K562 (cell line): Measurements from ENCODE around the gene TRIM69. TPM values are rescaled to one million over a fixed set of nuclear protein-coding genes. Genes with fewer than 3 reads are reported as not detected.
A peak's percentile ranks its signal among the peaks of the same experiment; 100 is the strongest.

Experiments used
- BCL6 ChIP-seq: fragments of 250-450 bp; sonication (Bioruptor Pico); IDR thresholded peaks from 2 replicates; pipeline ENCODE4 v1.4.0; 2020
- BHLHE40 ChIP-seq: IDR thresholded peaks from 2 replicates; pipeline ENCODE4 v1.6.1; 2011; ENCODE audit warnings: low read length, improper control_type of control experiment
- CREBBP ChIP-seq: IDR thresholded peaks from one replicate; pipeline ENCODE4 v1.6.1; 2012; ENCODE audit warnings: low read depth, mild to moderate bottlenecking, control low read depth, inconsistent platforms, low read length
- EP300 ChIP-seq: IDR thresholded peaks from 2 replicates; pipeline ENCODE4 v1.6.1; 2012; ENCODE audit warnings: low read length, improper control_type of control experiment
- HOXB6 ChIP-seq: fragments of 250-450 bp; sonication (Bioruptor Pico); IDR thresholded peaks from 2 replicates; pipeline ENCODE4 v1.5.1; 2022; ENCODE audit warnings: mild to moderate bottlenecking, borderline replicate concordance
- MED1 ChIP-seq: sonication (generic); formaldehyde crosslinking; IDR thresholded peaks from 2 replicates; pipeline ENCODE4 v1.8.1; 2023; ENCODE audit warnings: missing genetic modification reagents, borderline replicate concordance
- MTA2 ChIP-seq: fragments of 450-650 bp; IDR thresholded peaks from 2 replicates; pipeline ENCODE4 v1.6.1; 2016; ENCODE audit warnings: low read depth
- POLR2B ChIP-seq: fragments of 450-650 bp; IDR thresholded peaks from 2 replicates; pipeline ENCODE4 v1.6.1; 2018; ENCODE audit warnings: low read depth; ENCODE audit not compliant: partially characterized antibody
- SMAD2 ChIP-seq: fragments of 150-350 bp; IDR thresholded peaks from 2 replicates; pipeline ENCODE4 v1.6.1; 2014; ENCODE audit warnings: low read depth, mild to moderate bottlenecking, low read length
- SMARCE1 ChIP-seq: fragments of 450-650 bp; IDR thresholded peaks from 2 replicates; pipeline ENCODE4 v1.7.1; 2016; ENCODE audit warnings: mild to moderate bottlenecking
- ZNF431 ChIP-seq: sonication (generic); formaldehyde crosslinking; IDR thresholded peaks from 2 replicates; pipeline ENCODE4 v1.8.0; 2022; ENCODE audit warnings: mild to moderate bottlenecking, missing genetic modification reagents
- polyA plus RNA-seq, 8 experiments: library from polyadenylated mRNA; depleted of rRNA in 4 of 8; stranded (reverse) in 5 of 8; unstranded in 3 of 8; fragments of >200 nt; fragmentation: Nextera tagmentation in 2 of 8; fragmentation: Illumina TruSeq in 1 of 8; extraction: Ambion mirVana in 2 of 8; extraction: Trizol in 1 of 8; gene quantifications; 2 replicates each; pipeline versions ENCODE4 v1.2.1 to v1.2.3, GENCODE V29; 2011 to 2014; ENCODE audit warnings: inconsistent platforms in 1 of 8, missing spikeins in 1 of 8
- total RNA-seq, 7 experiments: library from RNA; depleted of rRNA in 6 of 7; stranded (reverse); fragments of >200 nt in 6 of 7; fragmentation: Illumina TruSeq in 2 of 7; extraction: Trizol in 2 of 7; gene quantifications; 2 replicates each; pipeline versions ENCODE4 v1.2.1 to v1.2.3, GENCODE V29; 2011 to 2021; ENCODE audit warnings: low replicate concordance in 1 of 7
- TF ChIP-seq, protein P1 (sequence below): fragments of 450-650 bp; IDR thresholded peaks from 2 replicates; pipeline ENCODE4 v1.6.1; 2017; ENCODE audit warnings: antibody characterized with exemption, mild to moderate bottlenecking
- TF ChIP-seq, protein P2 (sequence below): fragments of 450-650 bp; IDR thresholded peaks from 2 replicates; pipeline ENCODE4 v1.7.0; 2016; ENCODE audit warnings: borderline replicate concordance
- TF ChIP-seq, protein P3 (sequence below): fragments of 450-650 bp; IDR thresholded peaks from 2 replicates; pipeline ENCODE4 v1.6.1; 2016
- TF ChIP-seq, protein P4 (sequence below): sonication (generic); formaldehyde crosslinking; IDR thresholded peaks from 2 replicates; pipeline ENCODE4 v1.8.1; 2023; ENCODE audit warnings: missing genetic modification reagents, mild to moderate bottlenecking, borderline replicate concordance
- TF ChIP-seq, protein P5 (sequence below): sonication (generic); formaldehyde crosslinking; IDR thresholded peaks from 2 replicates; pipeline ENCODE4 v1.8.0; 2022; ENCODE audit warnings: missing genetic modification reagents, mild to moderate bottlenecking, moderate library complexity, borderline replicate concordance

The TRIM69 gene
- total and polyA plus RNA-seq, 9 of the 15 experiments (the other 6 are each of a cell fraction or from before 2014, with no cell fraction given) = 1.0 to 4.3 (median 2.3) TPM

DNA sequence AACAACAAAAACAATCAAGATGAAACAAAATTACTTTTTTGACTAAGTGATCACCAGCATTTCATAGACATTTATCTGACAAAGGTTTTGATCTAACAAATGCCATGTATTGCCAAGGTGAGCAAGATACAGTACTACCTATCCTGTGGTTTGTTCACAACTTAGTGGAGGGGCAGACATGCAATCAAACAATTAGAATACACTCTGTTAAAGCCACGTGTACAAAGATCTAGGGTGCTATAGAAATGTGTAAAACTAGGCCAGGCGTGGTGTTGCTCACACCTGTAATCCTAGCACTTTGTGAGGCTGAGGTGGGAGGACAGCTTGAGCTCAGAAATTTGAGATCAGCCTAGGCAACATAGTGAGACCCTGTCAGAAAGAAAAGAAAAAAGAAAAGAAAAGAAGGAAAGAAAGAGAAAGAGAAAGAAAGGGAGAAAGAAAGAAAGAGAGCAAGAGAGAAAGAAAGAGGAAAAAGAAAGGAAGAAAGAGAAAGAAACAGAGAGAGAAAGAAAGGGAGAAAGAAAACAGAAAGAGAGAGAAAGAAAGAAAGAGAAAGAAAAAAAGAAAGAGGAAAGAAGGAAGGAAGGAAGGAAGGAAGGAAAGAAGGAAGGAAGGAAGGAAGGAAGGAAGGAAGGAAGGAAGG, 1.4 kb upstream of the TRIM69 start (continued):
- TF ChIP-seq, protein P1, sequence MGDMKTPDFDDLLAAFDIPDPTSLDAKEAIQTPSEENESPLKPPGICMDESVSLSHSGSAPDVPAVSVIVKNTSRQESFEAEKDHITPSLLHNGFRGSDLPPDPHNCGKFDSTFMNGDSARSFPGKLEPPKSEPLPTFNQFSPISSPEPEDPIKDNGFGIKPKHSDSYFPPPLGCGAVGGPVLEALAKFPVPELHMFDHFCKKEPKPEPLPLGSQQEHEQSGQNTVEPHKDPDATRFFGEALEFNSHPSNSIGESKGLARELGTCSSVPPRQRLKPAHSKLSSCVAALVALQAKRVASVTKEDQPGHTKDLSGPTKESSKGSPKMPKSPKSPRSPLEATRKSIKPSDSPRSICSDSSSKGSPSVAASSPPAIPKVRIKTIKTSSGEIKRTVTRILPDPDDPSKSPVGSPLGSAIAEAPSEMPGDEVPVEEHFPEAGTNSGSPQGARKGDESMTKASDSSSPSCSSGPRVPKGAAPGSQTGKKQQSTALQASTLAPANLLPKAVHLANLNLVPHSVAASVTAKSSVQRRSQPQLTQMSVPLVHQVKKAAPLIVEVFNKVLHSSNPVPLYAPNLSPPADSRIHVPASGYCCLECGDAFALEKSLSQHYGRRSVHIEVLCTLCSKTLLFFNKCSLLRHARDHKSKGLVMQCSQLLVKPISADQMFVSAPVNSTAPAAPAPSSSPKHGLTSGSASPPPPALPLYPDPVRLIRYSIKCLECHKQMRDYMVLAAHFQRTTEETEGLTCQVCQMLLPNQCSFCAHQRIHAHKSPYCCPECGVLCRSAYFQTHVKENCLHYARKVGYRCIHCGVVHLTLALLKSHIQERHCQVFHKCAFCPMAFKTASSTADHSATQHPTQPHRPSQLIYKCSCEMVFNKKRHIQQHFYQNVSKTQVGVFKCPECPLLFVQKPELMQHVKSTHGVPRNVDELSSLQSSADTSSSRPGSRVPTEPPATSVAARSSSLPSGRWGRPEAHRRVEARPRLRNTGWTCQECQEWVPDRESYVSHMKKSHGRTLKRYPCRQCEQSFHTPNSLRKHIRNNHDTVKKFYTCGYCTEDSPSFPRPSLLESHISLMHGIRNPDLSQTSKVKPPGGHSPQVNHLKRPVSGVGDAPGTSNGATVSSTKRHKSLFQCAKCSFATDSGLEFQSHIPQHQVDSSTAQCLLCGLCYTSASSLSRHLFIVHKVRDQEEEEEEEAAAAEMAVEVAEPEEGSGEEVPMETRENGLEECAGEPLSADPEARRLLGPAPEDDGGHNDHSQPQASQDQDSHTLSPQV = no peak
- TF ChIP-seq BCL6 (no peak), BHLHE40 (no peak), EP300 (no peak), SMAD2 (no peak), SMARCE1 (no peak), CREBBP (no peak), POLR2B (no peak), ZNF431 (no peak), MED1 (CRISPR knock-in tag) (no peak), HOXB6 (no peak), MTA2 (peak; percentile 47)
- TF ChIP-seq, protein P2, sequence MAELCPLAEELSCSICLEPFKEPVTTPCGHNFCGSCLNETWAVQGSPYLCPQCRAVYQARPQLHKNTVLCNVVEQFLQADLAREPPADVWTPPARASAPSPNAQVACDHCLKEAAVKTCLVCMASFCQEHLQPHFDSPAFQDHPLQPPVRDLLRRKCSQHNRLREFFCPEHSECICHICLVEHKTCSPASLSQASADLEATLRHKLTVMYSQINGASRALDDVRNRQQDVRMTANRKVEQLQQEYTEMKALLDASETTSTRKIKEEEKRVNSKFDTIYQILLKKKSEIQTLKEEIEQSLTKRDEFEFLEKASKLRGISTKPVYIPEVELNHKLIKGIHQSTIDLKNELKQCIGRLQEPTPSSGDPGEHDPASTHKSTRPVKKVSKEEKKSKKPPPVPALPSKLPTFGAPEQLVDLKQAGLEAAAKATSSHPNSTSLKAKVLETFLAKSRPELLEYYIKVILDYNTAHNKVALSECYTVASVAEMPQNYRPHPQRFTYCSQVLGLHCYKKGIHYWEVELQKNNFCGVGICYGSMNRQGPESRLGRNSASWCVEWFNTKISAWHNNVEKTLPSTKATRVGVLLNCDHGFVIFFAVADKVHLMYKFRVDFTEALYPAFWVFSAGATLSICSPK = peak; percentile 92; the same call in 1 of the 2 replicates
- TF ChIP-seq, protein P3, sequence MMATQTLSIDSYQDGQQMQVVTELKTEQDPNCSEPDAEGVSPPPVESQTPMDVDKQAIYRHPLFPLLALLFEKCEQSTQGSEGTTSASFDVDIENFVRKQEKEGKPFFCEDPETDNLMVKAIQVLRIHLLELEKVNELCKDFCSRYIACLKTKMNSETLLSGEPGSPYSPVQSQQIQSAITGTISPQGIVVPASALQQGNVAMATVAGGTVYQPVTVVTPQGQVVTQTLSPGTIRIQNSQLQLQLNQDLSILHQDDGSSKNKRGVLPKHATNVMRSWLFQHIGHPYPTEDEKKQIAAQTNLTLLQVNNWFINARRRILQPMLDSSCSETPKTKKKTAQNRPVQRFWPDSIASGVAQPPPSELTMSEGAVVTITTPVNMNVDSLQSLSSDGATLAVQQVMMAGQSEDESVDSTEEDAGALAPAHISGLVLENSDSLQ = no peak
- TF ChIP-seq, protein P4, sequence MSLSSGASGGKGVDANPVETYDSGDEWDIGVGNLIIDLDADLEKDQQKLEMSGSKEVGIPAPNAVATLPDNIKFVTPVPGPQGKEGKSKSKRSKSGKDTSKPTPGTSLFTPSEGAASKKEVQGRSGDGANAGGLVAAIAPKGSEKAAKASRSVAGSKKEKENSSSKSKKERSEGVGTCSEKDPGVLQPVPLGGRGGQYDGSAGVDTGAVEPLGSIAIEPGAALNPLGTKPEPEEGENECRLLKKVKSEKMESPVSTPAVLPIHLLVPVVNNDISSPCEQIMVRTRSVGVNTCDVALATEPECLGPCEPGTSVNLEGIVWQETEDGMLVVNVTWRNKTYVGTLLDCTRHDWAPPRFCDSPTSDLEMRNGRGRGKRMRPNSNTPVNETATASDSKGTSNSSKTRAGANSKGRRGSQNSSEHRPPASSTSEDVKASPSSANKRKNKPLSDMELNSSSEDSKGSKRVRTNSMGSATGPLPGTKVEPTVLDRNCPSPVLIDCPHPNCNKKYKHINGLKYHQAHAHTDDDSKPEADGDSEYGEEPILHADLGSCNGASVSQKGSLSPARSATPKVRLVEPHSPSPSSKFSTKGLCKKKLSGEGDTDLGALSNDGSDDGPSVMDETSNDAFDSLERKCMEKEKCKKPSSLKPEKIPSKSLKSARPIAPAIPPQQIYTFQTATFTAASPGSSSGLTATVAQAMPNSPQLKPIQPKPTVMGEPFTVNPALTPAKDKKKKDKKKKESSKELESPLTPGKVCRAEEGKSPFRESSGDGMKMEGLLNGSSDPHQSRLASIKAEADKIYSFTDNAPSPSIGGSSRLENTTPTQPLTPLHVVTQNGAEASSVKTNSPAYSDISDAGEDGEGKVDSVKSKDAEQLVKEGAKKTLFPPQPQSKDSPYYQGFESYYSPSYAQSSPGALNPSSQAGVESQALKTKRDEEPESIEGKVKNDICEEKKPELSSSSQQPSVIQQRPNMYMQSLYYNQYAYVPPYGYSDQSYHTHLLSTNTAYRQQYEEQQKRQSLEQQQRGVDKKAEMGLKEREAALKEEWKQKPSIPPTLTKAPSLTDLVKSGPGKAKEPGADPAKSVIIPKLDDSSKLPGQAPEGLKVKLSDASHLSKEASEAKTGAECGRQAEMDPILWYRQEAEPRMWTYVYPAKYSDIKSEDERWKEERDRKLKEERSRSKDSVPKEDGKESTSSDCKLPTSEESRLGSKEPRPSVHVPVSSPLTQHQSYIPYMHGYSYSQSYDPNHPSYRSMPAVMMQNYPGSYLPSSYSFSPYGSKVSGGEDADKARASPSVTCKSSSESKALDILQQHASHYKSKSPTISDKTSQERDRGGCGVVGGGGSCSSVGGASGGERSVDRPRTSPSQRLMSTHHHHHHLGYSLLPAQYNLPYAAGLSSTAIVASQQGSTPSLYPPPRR (CRISPR knock-in tag) = no peak
- TF ChIP-seq, protein P5, sequence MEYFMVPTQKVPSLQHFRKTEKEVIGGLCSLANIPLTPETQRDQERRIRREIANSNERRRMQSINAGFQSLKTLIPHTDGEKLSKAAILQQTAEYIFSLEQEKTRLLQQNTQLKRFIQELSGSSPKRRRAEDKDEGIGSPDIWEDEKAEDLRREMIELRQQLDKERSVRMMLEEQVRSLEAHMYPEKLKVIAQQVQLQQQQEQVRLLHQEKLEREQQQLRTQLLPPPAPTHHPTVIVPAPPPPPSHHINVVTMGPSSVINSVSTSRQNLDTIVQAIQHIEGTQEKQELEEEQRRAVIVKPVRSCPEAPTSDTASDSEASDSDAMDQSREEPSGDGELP (CRISPR knock-in tag) = no peak
